Measurements from ENCODE around the gene RND3.

- TF ChIP-seq CTCF (IDR thresholded peaks at IDR 0.05) (no peak), POLR2A (IDR thresholded peaks at IDR 0.05; ENCODE audit: low read length) (no peak), CBX8 (IDR thresholded peaks at IDR 0.05) (no peak), REST (IDR thresholded peaks at IDR 0.05) (no peak), EP300 (IDR thresholded peaks at IDR 0.05) (no peak), MAFK (IDR thresholded peaks at IDR 0.05; ENCODE audit: partially characterized antibody) (no peak), SMC3 (IDR thresholded peaks at IDR 0.05) (no peak), RFX5 (IDR thresholded peaks at IDR 0.05) (no peak)
These were observed 15.0 kb downstream of the RND3 start for GRCh38 chr2:150472511-150472899.
